IPS-18c (cell line): ENCODE results near the gene SPOCK2.

Source experiments
- H3K4me3 ChIP-seq: 2 replicates; pipeline ENCODE4 v1.7.0; 2013; ENCODE audit warnings: low read depth, mild to moderate bottlenecking, low read length, moderate library complexity; ENCODE audit not compliant: insufficient read depth
- H3K9me3 ChIP-seq: one replicate; pipeline ENCODE4 v1.6.1; 2013; ENCODE audit warnings: mild to moderate bottlenecking, low read length, moderate library complexity; ENCODE audit not compliant: control insufficient read depth, insufficient read depth

Gene SPOCK2

GRCh38 chr10:72081772-72082590, 6.4 kb downstream of the SPOCK2 start:
- H3K4me3 ChIP-seq: no peak overlapping the region
- no peaks in the 10 kb centered on the region for H3K9me3 ChIP-seq

- no peak overlapping the region for H3K4me3 ChIP-seq
- H3K9me3 ChIP-seq: no peaks in the 10 kb centered on the region
These were observed 7.1 kb downstream of the SPOCK2 start for GRCh38 chr10:72081210-72081609.

GRCh38 chr10:72080042-72080975, 8.0 kb downstream of the SPOCK2 start:
- no peak overlapping the region for H3K4me3 ChIP-seq
- no peaks in the 10 kb centered on the region for H3K9me3 ChIP-seq

- Histone ChIP-seq H3K4me3 (no peak overlapping the region), H3K9me3 (no peaks in the 10 kb centered on the region)
These were observed 9.0 kb downstream of the SPOCK2 start for GRCh38 chr10:72079356-72079755.

- no peak overlapping the region for H3K4me3 ChIP-seq
- H3K9me3 ChIP-seq: no peaks in the 10 kb centered on the region
These were observed 10.9 kb downstream of the SPOCK2 start for GRCh38 chr10:72077275-72077990.

- H3K9me3 ChIP-seq: no peaks in the 10 kb centered on the region
- no peak overlapping the region for H3K4me3 ChIP-seq
These were observed 11.6 kb downstream of the SPOCK2 start for GRCh38 chr10:72076756-72077155.

- Histone ChIP-seq H3K4me3 (no peak overlapping the region), H3K9me3 (no peaks in the 10 kb centered on the region)
These were observed 12.8 kb downstream of the SPOCK2 start for GRCh38 chr10:72075376-72076115.

GRCh38 chr10:72074574-72075375, 13.6 kb downstream of the SPOCK2 start:
- H3K9me3 ChIP-seq: no peaks in the 10 kb centered on the region
- no peak overlapping the region for H3K4me3 ChIP-seq

- Histone ChIP-seq H3K4me3 (no peak overlapping the region), H3K9me3 (no peaks in the 10 kb centered on the region)
These were observed 14.4 kb downstream of the SPOCK2 start for GRCh38 chr10:72073708-72074573.

GRCh38 chr10:72072639-72073038, 15.7 kb downstream of the SPOCK2 start:
- no peaks in the 10 kb centered on the region for H3K9me3 ChIP-seq
- H3K4me3 ChIP-seq: no peak overlapping the region

GRCh38 chr10:72072046-72072445, 16.3 kb downstream of the SPOCK2 start:
- Histone ChIP-seq H3K4me3 (no peak overlapping the region), H3K9me3 (no peaks in the 10 kb centered on the region)

- no peaks in the 10 kb centered on the region for H3K9me3 ChIP-seq
- H3K4me3 ChIP-seq: no peak overlapping the region
These were observed 18.4 kb downstream of the SPOCK2 start for GRCh38 chr10:72069751-72070526.

GRCh38 chr10:72068901-72069446, 19.4 kb downstream of the SPOCK2 start:
- Histone ChIP-seq H3K4me3 (no peak overlapping the region), H3K9me3 (no peaks in the 10 kb centered on the region)

GRCh38 chr10:72068126-72068765, 20.1 kb downstream of the SPOCK2 start:
- no peak overlapping the region for H3K4me3 ChIP-seq
- no peaks in the 10 kb centered on the region for H3K9me3 ChIP-seq
